Testis (tissue), 2 donors: ENCODE results near the gene NRP1.

Source experiments
- POLR2A ChIP-seq: fragments of 450-650 bp; IDR thresholded peaks from one replicate; pipeline ENCODE4 v1.6.1; 2017; ENCODE audit warnings: antibody characterized with exemption, mild to moderate bottlenecking, moderate library complexity
- TF ChIP-seq, protein P1 (sequence below), 3 experiments: fragments of 450-650 bp in 2 of 3; fragments of 200-600 bp in 1 of 3; sonication (generic) in 1 of 3; IDR thresholded peaks; one replicate each; pipeline ENCODE4 v1.5.1; 2016 to 2019; ENCODE audit warnings: antibody characterized with exemption in 3 of 3, mild to moderate bottlenecking in 2 of 3, moderate library complexity in 1 of 3

GRCh38 chr10:33256458-33256857 lies 78.0 kb downstream of the NRP1 start:
- TF ChIP-seq, protein P1, sequence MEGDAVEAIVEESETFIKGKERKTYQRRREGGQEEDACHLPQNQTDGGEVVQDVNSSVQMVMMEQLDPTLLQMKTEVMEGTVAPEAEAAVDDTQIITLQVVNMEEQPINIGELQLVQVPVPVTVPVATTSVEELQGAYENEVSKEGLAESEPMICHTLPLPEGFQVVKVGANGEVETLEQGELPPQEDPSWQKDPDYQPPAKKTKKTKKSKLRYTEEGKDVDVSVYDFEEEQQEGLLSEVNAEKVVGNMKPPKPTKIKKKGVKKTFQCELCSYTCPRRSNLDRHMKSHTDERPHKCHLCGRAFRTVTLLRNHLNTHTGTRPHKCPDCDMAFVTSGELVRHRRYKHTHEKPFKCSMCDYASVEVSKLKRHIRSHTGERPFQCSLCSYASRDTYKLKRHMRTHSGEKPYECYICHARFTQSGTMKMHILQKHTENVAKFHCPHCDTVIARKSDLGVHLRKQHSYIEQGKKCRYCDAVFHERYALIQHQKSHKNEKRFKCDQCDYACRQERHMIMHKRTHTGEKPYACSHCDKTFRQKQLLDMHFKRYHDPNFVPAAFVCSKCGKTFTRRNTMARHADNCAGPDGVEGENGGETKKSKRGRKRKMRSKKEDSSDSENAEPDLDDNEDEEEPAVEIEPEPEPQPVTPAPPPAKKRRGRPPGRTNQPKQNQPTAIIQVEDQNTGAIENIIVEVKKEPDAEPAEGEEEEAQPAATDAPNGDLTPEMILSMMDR (IDR thresholded peaks at IDR 0.05), result no peak
- TF ChIP-seq POLR2A, result no peak
